ENCODE results near the gene WDFY2. TPM values are rescaled to one million over a fixed set of nuclear protein-coding genes. Genes with fewer than 3 reads are reported as not detected.

WDFY2 gene
- polyA plus RNA-seq, 1 donor from 2014 or later: 5.3 TPM

GRCh38 chr13:51663973-51664957 lies 80.0 kb downstream of the WDFY2 start:
- no peaks in the 10 kb centered on the region for H3K36me3 ChIP-seq (ENCODE audit: insufficient read depth, low read length)
- no peaks in the 10 kb centered on the region for H3K79me2 ChIP-seq (replicated peaks; ENCODE audit: insufficient read depth, low read length)
- H3K9me2 ChIP-seq (ENCODE audit: insufficient read depth, low read length): no peaks in the 10 kb centered on the region
- H3F3A ChIP-seq (ENCODE audit: insufficient read depth, low read length, poor library complexity, severe bottlenecking): no peaks in the 10 kb centered on the region
- H3K9me3 ChIP-seq (ENCODE audit: low read length): no peaks in the 10 kb centered on the region
- no peaks in the 10 kb centered on the region for H3K27me3 ChIP-seq (ENCODE audit: insufficient read depth, low read depth, low read length)
- H3K4me3 ChIP-seq (ENCODE audit: low read length): no peak overlapping the region
- no peaks in the 10 kb centered on the region for H4K20me1 ChIP-seq (ENCODE audit: insufficient read depth)
- H3K4me2 ChIP-seq (ENCODE audit: low read length): no peak overlapping the region
- no peak overlapping the region for H3K27ac ChIP-seq (ENCODE audit: low read length)
- no peak overlapping the region for H3K9ac ChIP-seq (ENCODE audit: low read length)
- H2AFZ ChIP-seq (ENCODE audit: low read depth, low read length): no peak overlapping the region
- TF ChIP-seq REST (IDR thresholded peaks at IDR 0.05; ENCODE audit: borderline replicate concordance): no peak
- TF ChIP-seq RAD21 (conservative IDR thresholded peaks at IDR 0.05): no peak

- H3K9me2 ChIP-seq (ENCODE audit: insufficient read depth, low read length): no peaks in the 10 kb centered on the region
- H3K4me2 ChIP-seq (ENCODE audit: low read length): no peak overlapping the region
- no peaks in the 10 kb centered on the region for H3K79me2 ChIP-seq (replicated peaks; ENCODE audit: insufficient read depth, low read length)
- no peak overlapping the region for H2AFZ ChIP-seq (ENCODE audit: low read depth, low read length)
- H3K9me3 ChIP-seq (ENCODE audit: low read length): no peaks in the 10 kb centered on the region
- TF ChIP-seq EP300 (conservative IDR thresholded peaks at IDR 0.05; ENCODE audit: poor library complexity, severe bottlenecking) (no peak), SMC3 (conservative IDR thresholded peaks at IDR 0.05; ENCODE audit: poor library complexity) (no peak), REST (IDR thresholded peaks at IDR 0.05; ENCODE audit: borderline replicate concordance) (no peak), POLR2AphosphoS5 (IDR thresholded peaks at IDR 0.05) (no peak), TAF1 (IDR thresholded peaks at IDR 0.05; ENCODE audit: low read depth) (no peak), CTCF (IDR thresholded peaks at IDR 0.05; ENCODE audit: poor library complexity, severe bottlenecking) (no peak), MXI1 (conservative IDR thresholded peaks at IDR 0.05; ENCODE audit: poor library complexity, severe bottlenecking) (no peak), EZH2 (IDR thresholded peaks at IDR 0.05; ENCODE audit: borderline replicate concordance, insufficient read depth, low read length, poor library complexity, severe bottlenecking) (no peak)
- no peaks in the 10 kb centered on the region for H4K20me1 ChIP-seq (ENCODE audit: insufficient read depth)
- no peaks in the 10 kb centered on the region for H3K27me3 ChIP-seq (ENCODE audit: insufficient read depth, low read depth, low read length)
- no peaks in the 10 kb centered on the region for H3F3A ChIP-seq (ENCODE audit: insufficient read depth, low read length, poor library complexity, severe bottlenecking)
- H3K4me3 ChIP-seq (ENCODE audit: low read length): no peak overlapping the region
- no peak overlapping the region for H3K9ac ChIP-seq (ENCODE audit: low read length)
- no peak overlapping the region for H3K27ac ChIP-seq (ENCODE audit: low read length)
- H3K36me3 ChIP-seq (ENCODE audit: insufficient read depth, low read length): no peaks in the 10 kb centered on the region
These were observed 81.2 kb downstream of the WDFY2 start for GRCh38 chr13:51665456-51665855.
